Activated naive CD8-positive, alpha-beta T cell treated with anti-CD3 and anti-CD28 coated beads, Interleukin-2, amount 10 ng/mL, durations not matched to agents 7 days and 5 days (primary cell): ENCODE results near the gene TRPC5OS. TPM values are rescaled to one million over a fixed set of nuclear protein-coding genes. Genes with fewer than 3 reads are reported as not detected.

Experiments used
- total RNA-seq, 2 experiments: library from RNA; stranded (reverse); gene quantifications; one replicate each; pipeline ENCODE4 v1.2.3, GENCODE V29; 2021

Gene TRPC5OS
- total RNA-seq, 2 experiments from 2014 or later: not detected

Other genes with a start within 250 kb of the TRPC5OS start
- 10 to 100 TPM; 57.3 to 63.8 TPM for gene ALG13, start 195.0 kb upstream of the TRPC5OS start, total RNA-seq
- gene TRPC5, start 206.6 kb downstream of the TRPC5OS start, total RNA-seq: not detected
- gene RTL4, start 206.8 kb downstream of the TRPC5OS start, total RNA-seq: not detected